WTC11 (cell line): ENCODE results near the gene RPS6KA2. TPM values are rescaled to one million over a fixed set of nuclear protein-coding genes. Genes with fewer than 3 reads are reported as not detected.
A peak's percentile ranks its signal among the peaks of the same experiment; 100 is the strongest.

ENCODE experiments used
- ATAC-seq: fragments of 200-7000 bp; cut with Tn5 transposase; 2 replicates; pipeline ENCODE4 v1.10.0; 2021; ENCODE audit warnings: mild to moderate bottlenecking, moderate library complexity
- CTCF ChIA-PET: fragments of 300-600 bp; sonication (Branson Sonifier 250); formaldehyde crosslinking; loops from one replicate; lab custom pipeline; 2021; ENCODE audit warnings: antibody characterized with exemption; lab: Charles Lee
- POLR2A ChIA-PET: fragments of 350-600 bp; sonication (Branson Sonifier 250); formaldehyde crosslinking; loops from one replicate; lab custom pipeline; 2021; ENCODE audit warnings: antibody characterized with exemption; lab: Charles Lee
- DNase-seq: peaks from one replicate; pipeline ENCODE4 v3.0.0; 2021; ENCODE audit warnings: low spot score
- H3K27ac Mint-ChIP-seq: 2 replicates; pipeline ENCODE4 v1.8.0; 2021; ENCODE audit warnings: mixed read lengths
- H3K27me3 Mint-ChIP-seq: 2 replicates; pipeline ENCODE4 v1.8.0; 2021; ENCODE audit warnings: low read depth, mild to moderate bottlenecking, moderate library complexity, mixed read lengths
- H3K36me3 Mint-ChIP-seq: 2 replicates; pipeline ENCODE4 v1.8.0; 2021; ENCODE audit warnings: mixed read lengths
- H3K4me1 Mint-ChIP-seq: 2 replicates; pipeline ENCODE4 v1.8.0; 2022; ENCODE audit warnings: mixed read lengths
- H3K4me3 Mint-ChIP-seq: 2 replicates; pipeline ENCODE4 v1.8.0; 2021; ENCODE audit warnings: mild to moderate bottlenecking, moderate library complexity, mixed read lengths
- H3K9me3 Mint-ChIP-seq: 2 replicates; pipeline ENCODE4 v1.8.0; 2021; ENCODE audit warnings: mixed read lengths
- CBFB ChIP-seq: sonication (generic); formaldehyde crosslinking; IDR thresholded peaks from 2 replicates; pipeline ENCODE4 v1.8.1; 2022; ENCODE audit warnings: mild to moderate bottlenecking, low read depth, missing genetic modification reagents
- CDX4 ChIP-seq: fragments of 250-450 bp; sonication (Bioruptor Pico); IDR thresholded peaks from 2 replicates; pipeline ENCODE4 v1.9.0; 2021; ENCODE audit warnings: moderate library complexity, mild to moderate bottlenecking, inconsistent platforms, borderline replicate concordance
- CTCF ChIP-seq: fragments of 200-600 bp; IDR thresholded peaks from 2 replicates; pipeline ENCODE4 v1.8.0; 2022; ENCODE audit warnings: antibody characterized with exemption
- E2F1 ChIP-seq: sonication (generic); formaldehyde crosslinking; IDR thresholded peaks from 2 replicates; pipeline ENCODE4 v1.8.0; 2022; ENCODE audit warnings: mild to moderate bottlenecking, missing genetic modification reagents
- ELF4 ChIP-seq: sonication (generic); formaldehyde crosslinking; IDR thresholded peaks from 2 replicates; pipeline ENCODE4 v1.8.1; 2022; ENCODE audit warnings: low read depth, mild to moderate bottlenecking, moderate library complexity, missing genetic modification reagents
- FOXK1 ChIP-seq: sonication (generic); formaldehyde crosslinking; IDR thresholded peaks from 2 replicates; pipeline ENCODE4 v1.8.0; 2022; ENCODE audit warnings: mild to moderate bottlenecking, moderate library complexity, missing genetic modification reagents
- GABPB1 ChIP-seq: sonication (generic); formaldehyde crosslinking; IDR thresholded peaks from 2 replicates; pipeline ENCODE4 v1.8.1; 2023; ENCODE audit warnings: mild to moderate bottlenecking, missing genetic modification reagents
- MYBL2 ChIP-seq: sonication (generic); formaldehyde crosslinking; IDR thresholded peaks from 2 replicates; pipeline ENCODE4 v1.8.1; 2023; ENCODE audit warnings: mild to moderate bottlenecking, moderate library complexity, missing genetic modification reagents
- RELA ChIP-seq: sonication (generic); formaldehyde crosslinking; IDR thresholded peaks from 2 replicates; pipeline ENCODE4 v1.8.1; 2022; ENCODE audit warnings: missing genetic modification reagents, mild to moderate bottlenecking, borderline replicate concordance
- RORB ChIP-seq: fragments of 250-450 bp; sonication (Bioruptor Pico); IDR thresholded peaks from 2 replicates; pipeline ENCODE4 v1.9.0; 2021; ENCODE audit warnings: mild to moderate bottlenecking
- SOX15 ChIP-seq: fragments of 250-450 bp; sonication (Bioruptor Pico); IDR thresholded peaks from 2 replicates; pipeline ENCODE4 v1.9.0; 2021; ENCODE audit warnings: mild to moderate bottlenecking
- TEAD1 ChIP-seq: sonication (generic); formaldehyde crosslinking; IDR thresholded peaks from 2 replicates; pipeline ENCODE4 v1.8.0; 2022; ENCODE audit warnings: mild to moderate bottlenecking, missing genetic modification reagents
- ZMAT4 ChIP-seq: fragments of 250-450 bp; sonication (Bioruptor Pico); IDR thresholded peaks from 2 replicates; pipeline ENCODE4 v1.9.0; 2021; ENCODE audit warnings: mild to moderate bottlenecking
- ZNF423 ChIP-seq: fragments of 250-450 bp; sonication (Bioruptor Pico); IDR thresholded peaks from 2 replicates; pipeline ENCODE4 v2.1.2; 2022; ENCODE audit warnings: mild to moderate bottlenecking, moderate library complexity
- total RNA-seq: library from RNA; stranded (reverse); gene quantifications from 3 replicates; pipeline ENCODE4 v1.2.3, GENCODE V29; 2021
- TF ChIP-seq, protein P1 (sequence below): sonication (generic); formaldehyde crosslinking; conservative IDR thresholded peaks from 2 replicates; pipeline ENCODE4 v1.8.1; 2022; ENCODE audit warnings: mild to moderate bottlenecking, missing genetic modification reagents
- TF ChIP-seq, protein P2 (sequence below): sonication (generic); formaldehyde crosslinking; IDR thresholded peaks from 2 replicates; pipeline ENCODE4 v1.8.1; 2022; ENCODE audit warnings: low read depth, missing genetic modification reagents, borderline replicate concordance
- TF ChIP-seq, protein P3 (sequence below): fragments of 250-450 bp; sonication (Bioruptor Pico); conservative IDR thresholded peaks from 2 replicates; pipeline ENCODE4 v1.9.0; 2021; ENCODE audit warnings: mild to moderate bottlenecking
- TF ChIP-seq, protein P4 (sequence below): sonication (generic); formaldehyde crosslinking; IDR thresholded peaks from 2 replicates; pipeline ENCODE4 v1.8.0; 2022; ENCODE audit warnings: mild to moderate bottlenecking, missing genetic modification reagents
- TF ChIP-seq, protein P5 (sequence below): sonication (generic); formaldehyde crosslinking; IDR thresholded peaks from 2 replicates; pipeline ENCODE4 v1.8.1; 2022; ENCODE audit warnings: missing genetic modification reagents, borderline replicate concordance
- TF ChIP-seq, protein P6 (sequence below): sonication (generic); formaldehyde crosslinking; IDR thresholded peaks from 2 replicates; pipeline ENCODE4 v1.8.0; 2022; ENCODE audit warnings: missing genetic modification reagents

The RPS6KA2 gene
- total RNA-seq, 1 experiment from 2014 or later: 24.2 TPM

GRCh38 chr6:166650824-166651807, 24.1 kb upstream of the RPS6KA2 start:
- TF ChIP-seq ELF4 (CRISPR knock-in tag) (no peak), ZMAT4 (CRISPR knock-in tag) (no peak), GABPB1 (CRISPR knock-in tag) (no peak), CBFB (no peak), CTCF (no peak), ZNF423 (no peak), MYBL2 (CRISPR knock-in tag) (no peak), CDX4 (CRISPR knock-in tag) (no peak), RORB (no peak)
- TF ChIP-seq, protein P1, sequence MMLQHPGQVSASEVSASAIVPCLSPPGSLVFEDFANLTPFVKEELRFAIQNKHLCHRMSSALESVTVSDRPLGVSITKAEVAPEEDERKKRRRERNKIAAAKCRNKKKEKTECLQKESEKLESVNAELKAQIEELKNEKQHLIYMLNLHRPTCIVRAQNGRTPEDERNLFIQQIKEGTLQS (CRISPR knock-in tag): no peak
- TF ChIP-seq, protein P2, sequence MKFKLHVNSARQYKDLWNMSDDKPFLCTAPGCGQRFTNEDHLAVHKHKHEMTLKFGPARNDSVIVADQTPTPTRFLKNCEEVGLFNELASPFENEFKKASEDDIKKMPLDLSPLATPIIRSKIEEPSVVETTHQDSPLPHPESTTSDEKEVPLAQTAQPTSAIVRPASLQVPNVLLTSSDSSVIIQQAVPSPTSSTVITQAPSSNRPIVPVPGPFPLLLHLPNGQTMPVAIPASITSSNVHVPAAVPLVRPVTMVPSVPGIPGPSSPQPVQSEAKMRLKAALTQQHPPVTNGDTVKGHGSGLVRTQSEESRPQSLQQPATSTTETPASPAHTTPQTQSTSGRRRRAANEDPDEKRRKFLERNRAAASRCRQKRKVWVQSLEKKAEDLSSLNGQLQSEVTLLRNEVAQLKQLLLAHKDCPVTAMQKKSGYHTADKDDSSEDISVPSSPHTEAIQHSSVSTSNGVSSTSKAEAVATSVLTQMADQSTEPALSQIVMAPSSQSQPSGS (CRISPR knock-in tag): no peak
- TF ChIP-seq, protein P3, sequence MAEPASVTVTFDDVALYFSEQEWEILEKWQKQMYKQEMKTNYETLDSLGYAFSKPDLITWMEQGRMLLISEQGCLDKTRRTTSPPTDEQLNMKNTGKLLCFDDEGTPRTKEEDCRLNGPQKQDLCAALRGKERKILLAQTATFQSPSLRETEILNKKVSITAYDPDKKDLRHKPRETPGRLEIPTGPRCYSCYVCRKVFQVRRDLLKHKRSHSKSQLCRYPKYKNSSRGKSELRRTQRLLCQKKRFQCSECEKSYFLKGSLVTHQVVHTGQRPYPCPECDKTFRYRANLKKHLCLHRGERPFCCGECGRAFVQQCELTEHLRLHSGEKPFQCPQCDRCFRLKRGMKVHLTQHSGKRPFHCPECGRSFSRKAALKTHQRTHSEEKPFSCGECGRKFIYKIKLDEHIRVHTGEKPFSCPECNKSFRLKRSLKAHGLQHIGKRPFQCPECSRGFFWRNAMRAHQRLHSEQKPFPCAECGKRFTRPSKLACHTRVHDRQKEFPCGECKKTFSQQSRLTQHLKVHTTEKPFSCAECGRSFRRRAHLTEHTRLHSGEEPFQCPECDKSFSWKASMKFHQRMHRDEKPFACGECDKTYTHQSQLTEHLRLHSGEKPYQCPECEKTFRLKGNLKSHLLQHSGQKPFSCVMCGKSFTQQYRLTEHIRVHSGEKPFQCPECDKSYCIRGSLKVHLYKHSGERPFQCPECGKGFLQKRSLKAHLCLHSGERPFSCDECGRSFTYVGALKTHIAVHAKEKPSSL (CRISPR knock-in tag): no peak
- TF ChIP-seq, protein P4, sequence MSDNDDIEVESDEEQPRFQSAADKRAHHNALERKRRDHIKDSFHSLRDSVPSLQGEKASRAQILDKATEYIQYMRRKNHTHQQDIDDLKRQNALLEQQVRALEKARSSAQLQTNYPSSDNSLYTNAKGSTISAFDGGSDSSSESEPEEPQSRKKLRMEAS (CRISPR knock-in tag): no peak
- no peak for DNase-seq
- ChIA-PET POLR2A (interaction anchor here (1.2 kb wide), 1 partner anchor 11 kb away, joined by 3 read pairs; no protein-coding TSS in a partner anchor), CTCF (no interaction called here)
- no peak for ATAC-seq
- Mint-ChIP-seq H3K27ac (no peak overlapping the region), H3K36me3 (no peaks in the 10 kb centered on the region), H3K27me3 (no peaks in the 10 kb centered on the region), H3K9me3 (no peaks in the 10 kb centered on the region), H3K4me1 (peaks cover 12% of the 10 kb centered on the region), H3K4me3 (no peak overlapping the region)

DNA sequence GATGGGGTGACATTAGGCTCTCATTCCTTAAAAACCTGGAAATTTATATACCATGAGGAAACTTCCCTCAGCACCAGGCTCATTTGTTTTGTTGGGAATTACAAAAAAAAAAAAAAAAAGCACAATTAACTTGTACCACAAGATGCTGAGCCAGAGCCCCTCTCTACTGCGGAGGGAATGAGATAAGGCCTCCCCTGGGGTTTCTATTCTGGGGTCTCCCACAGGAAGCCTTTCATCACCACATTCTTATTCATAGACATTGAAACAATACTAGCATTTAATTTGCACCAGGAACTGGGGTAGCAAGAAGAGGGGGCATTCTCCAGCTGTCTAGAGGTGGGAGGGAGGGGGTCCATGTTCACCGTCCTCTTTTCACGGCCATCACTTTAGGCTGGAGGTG, 23.0 kb upstream of the RPS6KA2 start:
- Mint-ChIP-seq H3K4me3 (no peak overlapping the region), H3K9me3 (no peaks in the 10 kb centered on the region), H3K27me3 (no peaks in the 10 kb centered on the region), H3K27ac (no peak overlapping the region), H3K4me1 (peaks cover 20% of the 10 kb centered on the region), H3K36me3 (no peaks in the 10 kb centered on the region)
- peak; percentile 56 for ATAC-seq
- DNase-seq: no peak
- ChIA-PET POLR2A (no interaction called here), CTCF (interaction anchor here (0.5 kb wide), 1 partner anchor 176 kb away, joined by 3 read pairs; no protein-coding TSS in a partner anchor)
- TF ChIP-seq E2F1 (CRISPR knock-in tag) (no peak), FOXK1 (CRISPR knock-in tag) (no peak), TEAD1 (CRISPR knock-in tag) (no peak), SOX15 (CRISPR knock-in tag) (no peak), RELA (CRISPR knock-in tag) (no peak)
- TF ChIP-seq, protein P5, sequence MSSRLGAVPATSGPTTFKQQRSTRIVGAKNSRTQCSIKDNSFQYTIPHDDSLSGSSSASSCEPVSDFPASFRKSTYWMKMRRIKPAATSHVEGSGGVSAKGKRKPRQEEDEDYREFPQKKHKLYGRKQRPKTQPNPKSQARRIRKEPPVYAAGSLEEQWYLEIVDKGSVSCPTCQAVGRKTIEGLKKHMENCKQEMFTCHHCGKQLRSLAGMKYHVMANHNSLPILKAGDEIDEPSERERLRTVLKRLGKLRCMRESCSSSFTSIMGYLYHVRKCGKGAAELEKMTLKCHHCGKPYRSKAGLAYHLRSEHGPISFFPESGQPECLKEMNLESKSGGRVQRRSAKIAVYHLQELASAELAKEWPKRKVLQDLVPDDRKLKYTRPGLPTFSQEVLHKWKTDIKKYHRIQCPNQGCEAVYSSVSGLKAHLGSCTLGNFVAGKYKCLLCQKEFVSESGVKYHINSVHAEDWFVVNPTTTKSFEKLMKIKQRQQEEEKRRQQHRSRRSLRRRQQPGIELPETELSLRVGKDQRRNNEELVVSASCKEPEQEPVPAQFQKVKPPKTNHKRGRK (CRISPR knock-in tag): no peak
- TF ChIP-seq, protein P6, sequence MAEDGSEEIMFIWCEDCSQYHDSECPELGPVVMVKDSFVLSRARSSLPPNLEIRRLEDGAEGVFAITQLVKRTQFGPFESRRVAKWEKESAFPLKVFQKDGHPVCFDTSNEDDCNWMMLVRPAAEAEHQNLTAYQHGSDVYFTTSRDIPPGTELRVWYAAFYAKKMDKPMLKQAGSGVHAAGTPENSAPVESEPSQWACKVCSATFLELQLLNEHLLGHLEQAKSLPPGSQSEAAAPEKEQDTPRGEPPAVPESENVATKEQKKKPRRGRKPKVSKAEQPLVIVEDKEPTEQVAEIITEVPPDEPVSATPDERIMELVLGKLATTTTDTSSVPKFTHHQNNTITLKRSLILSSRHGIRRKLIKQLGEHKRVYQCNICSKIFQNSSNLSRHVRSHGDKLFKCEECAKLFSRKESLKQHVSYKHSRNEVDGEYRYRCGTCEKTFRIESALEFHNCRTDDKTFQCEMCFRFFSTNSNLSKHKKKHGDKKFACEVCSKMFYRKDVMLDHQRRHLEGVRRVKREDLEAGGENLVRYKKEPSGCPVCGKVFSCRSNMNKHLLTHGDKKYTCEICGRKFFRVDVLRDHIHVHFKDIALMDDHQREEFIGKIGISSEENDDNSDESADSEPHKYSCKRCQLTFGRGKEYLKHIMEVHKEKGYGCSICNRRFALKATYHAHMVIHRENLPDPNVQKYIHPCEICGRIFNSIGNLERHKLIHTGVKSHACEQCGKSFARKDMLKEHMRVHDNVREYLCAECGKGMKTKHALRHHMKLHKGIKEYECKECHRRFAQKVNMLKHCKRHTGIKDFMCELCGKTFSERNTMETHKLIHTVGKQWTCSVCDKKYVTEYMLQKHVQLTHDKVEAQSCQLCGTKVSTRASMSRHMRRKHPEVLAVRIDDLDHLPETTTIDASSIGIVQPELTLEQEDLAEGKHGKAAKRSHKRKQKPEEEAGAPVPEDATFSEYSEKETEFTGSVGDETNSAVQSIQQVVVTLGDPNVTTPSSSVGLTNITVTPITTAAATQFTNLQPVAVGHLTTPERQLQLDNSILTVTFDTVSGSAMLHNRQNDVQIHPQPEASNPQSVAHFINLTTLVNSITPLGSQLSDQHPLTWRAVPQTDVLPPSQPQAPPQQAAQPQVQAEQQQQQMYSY (CRISPR knock-in tag): no peak
